Measurements from ENCODE around the gene OR10V1.

- no peak for TF ChIP-seq CTCF (IDR thresholded peaks at IDR 0.05)
- TF ChIP-seq EP300 (IDR thresholded peaks at IDR 0.05; ENCODE audit: low read depth) = no peak
- no peak for TF ChIP-seq POLR2AphosphoS5 (IDR thresholded peaks at IDR 0.05)
Measured at GRCh38 chr11:59666969-59667368, 46.7 kb downstream of the OR10V1 start.

Data from transverse colon (tissue), 4 donors.